GM10248 (cell line): ENCODE results near the gene URAD.

ENCODE experiments used
- CTCF ChIA-PET: fragments of 300-600 bp; sonication (Branson Sonifier 250); formaldehyde crosslinking; extraction: SDS; loops from one replicate; lab custom pipeline; 2021; ENCODE audit warnings: antibody characterized with exemption; lab: Yijun Ruan, JAX
- POLR2A ChIA-PET: fragments of 350-650 bp; sonication (Branson Sonifier 250); formaldehyde crosslinking; extraction: SDS; loops from one replicate; lab custom pipeline; 2020; ENCODE audit warnings: antibody characterized with exemption; lab: Yijun Ruan, JAX
- DNase-seq: peaks from one replicate; pipeline ENCODE4 v3.0.0; 2012; ENCODE audit errors: extremely low spot score
- TF ChIP-seq, protein P1 (sequence below): IDR thresholded peaks from 2 replicates; pipeline ENCODE4 v1.5.1; 2012; ENCODE audit warnings: mild to moderate bottlenecking, low read depth; ENCODE audit errors: extremely low read depth, missing control alignments, control extremely low read depth

The URAD gene

GRCh38 chr13:27969866-27970229 is 18.6 kb downstream of the URAD start:
- DNase-seq, result no peak
- CTCF ChIA-PET, result interaction anchor here (1.8 to 6.7 kb wide), 4 partner anchors 14 to 608 kb away, joined by 4 to 50 read pairs (median 20); no protein-coding TSS in a partner anchor
- POLR2A ChIA-PET, result no interaction called here
- TF ChIP-seq, protein P1, sequence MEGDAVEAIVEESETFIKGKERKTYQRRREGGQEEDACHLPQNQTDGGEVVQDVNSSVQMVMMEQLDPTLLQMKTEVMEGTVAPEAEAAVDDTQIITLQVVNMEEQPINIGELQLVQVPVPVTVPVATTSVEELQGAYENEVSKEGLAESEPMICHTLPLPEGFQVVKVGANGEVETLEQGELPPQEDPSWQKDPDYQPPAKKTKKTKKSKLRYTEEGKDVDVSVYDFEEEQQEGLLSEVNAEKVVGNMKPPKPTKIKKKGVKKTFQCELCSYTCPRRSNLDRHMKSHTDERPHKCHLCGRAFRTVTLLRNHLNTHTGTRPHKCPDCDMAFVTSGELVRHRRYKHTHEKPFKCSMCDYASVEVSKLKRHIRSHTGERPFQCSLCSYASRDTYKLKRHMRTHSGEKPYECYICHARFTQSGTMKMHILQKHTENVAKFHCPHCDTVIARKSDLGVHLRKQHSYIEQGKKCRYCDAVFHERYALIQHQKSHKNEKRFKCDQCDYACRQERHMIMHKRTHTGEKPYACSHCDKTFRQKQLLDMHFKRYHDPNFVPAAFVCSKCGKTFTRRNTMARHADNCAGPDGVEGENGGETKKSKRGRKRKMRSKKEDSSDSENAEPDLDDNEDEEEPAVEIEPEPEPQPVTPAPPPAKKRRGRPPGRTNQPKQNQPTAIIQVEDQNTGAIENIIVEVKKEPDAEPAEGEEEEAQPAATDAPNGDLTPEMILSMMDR, result no peak

- ChIA-PET CTCF (interaction anchor here (1.3 to 6.7 kb wide), 5 partner anchors 15 to 607 kb away, joined by 3 to 50 read pairs (median 11); no protein-coding TSS in a partner anchor), POLR2A (no interaction called here)
- no peak for DNase-seq
- TF ChIP-seq, protein P1, result no peak
Measured at GRCh38 chr13:27969082-27969865, 19.2 kb downstream of the URAD start, which contains the start of gene CDX2. CDX2 (minus strand) TSS chr13:27969315; CDS start chr13:27969006, 309 bp downstream.

DNA sequence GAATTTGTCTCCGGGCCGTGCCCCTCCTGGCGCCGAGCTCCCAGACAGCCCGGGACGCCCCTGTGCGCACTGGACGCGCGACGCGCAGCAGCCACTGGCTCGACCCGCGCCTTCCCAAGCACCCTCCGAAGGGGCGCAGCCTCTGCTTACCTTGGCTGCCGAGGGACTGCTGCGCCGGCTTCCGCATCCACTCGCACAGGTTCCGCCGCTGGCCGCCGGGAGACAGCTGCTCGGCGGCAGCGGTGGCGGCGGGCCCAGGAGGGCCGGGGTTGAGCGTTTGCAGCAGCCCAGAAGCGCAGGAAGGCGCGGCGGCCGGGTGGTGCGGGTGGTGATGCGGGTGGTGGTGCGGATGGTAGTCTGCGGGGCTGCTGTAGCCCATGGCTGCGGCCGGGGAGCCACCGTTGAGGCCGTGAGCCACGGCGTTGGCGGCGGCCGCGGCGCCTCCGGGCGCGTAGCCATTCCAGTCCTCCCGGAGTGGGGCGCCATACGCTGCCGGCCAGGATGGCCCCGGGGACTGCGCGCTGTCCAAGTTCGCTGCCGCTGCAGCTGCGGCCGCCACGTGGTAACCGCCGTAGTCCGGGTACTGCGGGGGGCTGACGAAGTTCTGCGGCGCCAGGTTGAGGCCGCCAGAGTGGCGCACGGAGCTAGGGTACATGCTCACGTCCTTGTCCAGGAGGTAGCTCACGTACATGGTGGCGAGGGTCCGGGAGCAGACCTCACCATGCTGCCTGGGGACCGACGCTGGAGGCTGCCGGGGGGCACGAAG is 20.0 kb downstream of the URAD start:
- DNase-seq, result peak; percentile 18
- ChIA-PET CTCF (interaction anchor here (1.3 to 6.7 kb wide), 6 partner anchors 15 to 607 kb away, joined by 3 to 50 read pairs (median 9); no protein-coding TSS in a partner anchor), POLR2A (no interaction called here)
- TF ChIP-seq, protein P1, result no peak

GRCh38 chr13:27967736-27968315 is 20.7 kb downstream of the URAD start:
- no peak for DNase-seq
- POLR2A ChIA-PET, result no interaction called here
- CTCF ChIA-PET, result interaction anchor here (0.8 to 6.7 kb wide), 4 partner anchors 9 to 140 kb away, joined by 3 to 50 read pairs (median 6); no protein-coding TSS in a partner anchor
- TF ChIP-seq, protein P1, result no peak

- TF ChIP-seq, protein P1, result no peak
- ChIA-PET POLR2A (no interaction called here), CTCF (interaction anchor here (0.8 to 6.7 kb wide), 4 partner anchors 9 to 139 kb away, joined by 3 to 50 read pairs (median 6); no protein-coding TSS in a partner anchor)
- peak; percentile 23 for DNase-seq
Measured at GRCh38 chr13:27967203-27967735, 21.2 kb downstream of the URAD start.
